Measurements from ENCODE around the gene POU2F1. TPM values are rescaled to one million over a fixed set of nuclear protein-coding genes. Genes with fewer than 3 reads are reported as not detected.

The POU2F1 gene
- total and polyA plus RNA-seq, 3 donors from 2014 or later, result 17.1 to 36.9 (median 36.0) TPM

GRCh38 chr1:167333703-167334102 lies 113.0 kb downstream of the POU2F1 start:
- Histone ChIP-seq H3K4me3 (no peak overlapping the region), H3K9me3 (no peaks in the 10 kb centered on the region), H3K4me1 (no peaks in the 10 kb centered on the region), H3K36me3 (ENCODE audit: low read depth, missing control alignments) (no peaks in the 10 kb centered on the region), H3K27ac (no peak overlapping the region), H3K27me3 (no peaks in the 10 kb centered on the region)
- intact Hi-C loops (cut with DNase I; ENCODE audit: low total_unique reads), result no loop called here
- 86 to 97% methylated on average over 1 of the region's 1 CpG for WGBS, 2 donors
- TF ChIP-seq, protein P1, sequence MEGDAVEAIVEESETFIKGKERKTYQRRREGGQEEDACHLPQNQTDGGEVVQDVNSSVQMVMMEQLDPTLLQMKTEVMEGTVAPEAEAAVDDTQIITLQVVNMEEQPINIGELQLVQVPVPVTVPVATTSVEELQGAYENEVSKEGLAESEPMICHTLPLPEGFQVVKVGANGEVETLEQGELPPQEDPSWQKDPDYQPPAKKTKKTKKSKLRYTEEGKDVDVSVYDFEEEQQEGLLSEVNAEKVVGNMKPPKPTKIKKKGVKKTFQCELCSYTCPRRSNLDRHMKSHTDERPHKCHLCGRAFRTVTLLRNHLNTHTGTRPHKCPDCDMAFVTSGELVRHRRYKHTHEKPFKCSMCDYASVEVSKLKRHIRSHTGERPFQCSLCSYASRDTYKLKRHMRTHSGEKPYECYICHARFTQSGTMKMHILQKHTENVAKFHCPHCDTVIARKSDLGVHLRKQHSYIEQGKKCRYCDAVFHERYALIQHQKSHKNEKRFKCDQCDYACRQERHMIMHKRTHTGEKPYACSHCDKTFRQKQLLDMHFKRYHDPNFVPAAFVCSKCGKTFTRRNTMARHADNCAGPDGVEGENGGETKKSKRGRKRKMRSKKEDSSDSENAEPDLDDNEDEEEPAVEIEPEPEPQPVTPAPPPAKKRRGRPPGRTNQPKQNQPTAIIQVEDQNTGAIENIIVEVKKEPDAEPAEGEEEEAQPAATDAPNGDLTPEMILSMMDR (IDR thresholded peaks at IDR 0.05), result no peak
- TF ChIP-seq POLR2A (IDR thresholded peaks at IDR 0.05), result no peak
- no peak for DNase-seq

GRCh38 chr1:167339405-167339804 lies 118.7 kb downstream of the POU2F1 start:
- H3K27ac ChIP-seq, result no peak overlapping the region
- no peaks in the 10 kb centered on the region for H3K9me3 ChIP-seq
- H3K4me1 ChIP-seq, result no peaks in the 10 kb centered on the region
- no peak for DNase-seq
- H3K4me3 ChIP-seq, result no peak overlapping the region
- TF ChIP-seq, protein P1 (IDR thresholded peaks at IDR 0.05), result no peak
- no peak for TF ChIP-seq POLR2A (IDR thresholded peaks at IDR 0.05)
- no peaks in the 10 kb centered on the region for H3K27me3 ChIP-seq
- no peaks in the 10 kb centered on the region for H3K36me3 ChIP-seq (ENCODE audit: low read depth, missing control alignments)
- intact Hi-C loops (cut with DNase I; ENCODE audit: low total_unique reads), result no loop called here

DNA sequence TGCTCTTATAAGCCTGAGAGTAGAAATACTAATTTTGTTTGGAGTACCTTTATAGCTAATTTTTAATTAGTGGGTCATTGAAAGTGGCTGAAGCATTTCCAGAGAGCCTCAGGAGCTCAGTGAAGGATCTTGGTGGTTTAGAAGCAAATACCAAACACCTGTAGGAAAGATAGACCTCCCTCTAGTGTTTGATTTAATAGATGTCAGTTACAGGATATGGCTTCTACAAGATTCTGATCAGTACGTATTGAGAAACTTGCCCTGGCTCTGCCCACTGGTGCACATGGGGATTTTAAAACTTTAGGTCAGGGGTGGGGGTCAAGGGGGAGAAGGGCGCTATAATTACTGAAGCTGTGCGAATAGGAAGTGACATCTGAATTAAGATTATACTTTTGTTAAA lies 122.2 kb downstream of the POU2F1 start:
- DNase-seq, result no peak

GRCh38 chr1:167344112-167344511 lies 123.4 kb downstream of the POU2F1 start:
- WGBS, 2 donors, result 90 to 95% methylated on average over 1 of the region's 1 CpG
- H3K27ac ChIP-seq, result no peak overlapping the region
- H3K4me3 ChIP-seq, result no peak overlapping the region
- intact Hi-C loops (cut with DNase I; ENCODE audit: low total_unique reads), result no loop called here
- H3K27me3 ChIP-seq, result no peaks in the 10 kb centered on the region
- DNase-seq, result no peak
- H3K4me1 ChIP-seq, result no peaks in the 10 kb centered on the region
- TF ChIP-seq POLR2A (IDR thresholded peaks at IDR 0.05), result no peak
- TF ChIP-seq, protein P1 (IDR thresholded peaks at IDR 0.05), result no peak
- H3K9me3 ChIP-seq, result no peaks in the 10 kb centered on the region
- H3K36me3 ChIP-seq (ENCODE audit: low read depth, missing control alignments), result no peaks in the 10 kb centered on the region

More for the DNA sequence above, 122.2 kb downstream of the POU2F1 start:
- intact Hi-C loops (cut with DNase I; ENCODE audit: low total_unique reads), result no loop called here
- 79% methylated on average over 3 of the region's 3 CpGs for WGBS, 2 donors
- Histone ChIP-seq H3K27ac (no peak overlapping the region), H3K9me3 (no peaks in the 10 kb centered on the region), H3K27me3 (no peaks in the 10 kb centered on the region), H3K4me3 (no peak overlapping the region), H3K4me1 (no peaks in the 10 kb centered on the region), H3K36me3 (ENCODE audit: low read depth, missing control alignments) (no peaks in the 10 kb centered on the region)
- TF ChIP-seq, protein P1 (IDR thresholded peaks at IDR 0.05), result no peak
- no peak for TF ChIP-seq POLR2A (IDR thresholded peaks at IDR 0.05)

GRCh38 chr1:167344615-167345385 lies 124.1 kb downstream of the POU2F1 start:
- WGBS, 2 donors, result 57 to 61% methylated on average over 10 of the region's 10 CpGs
- Histone ChIP-seq H3K4me3 (no peak overlapping the region), H3K36me3 (ENCODE audit: low read depth, missing control alignments) (no peaks in the 10 kb centered on the region), H3K27me3 (no peaks in the 10 kb centered on the region), H3K9me3 (no peaks in the 10 kb centered on the region), H3K27ac (no peak overlapping the region), H3K4me1 (no peaks in the 10 kb centered on the region)
- TF ChIP-seq POLR2A (IDR thresholded peaks at IDR 0.05), result no peak
- TF ChIP-seq, protein P1 (IDR thresholded peaks at IDR 0.05), result no peak
- no peak for DNase-seq
- intact Hi-C loops (cut with DNase I; ENCODE audit: low total_unique reads), result no loop called here
